HG03159 (cell line): ENCODE results near the gene FLAD1.

ENCODE experiments used
- ATAC-seq: cut with Tn5 transposase; IDR thresholded peaks from one replicate; pipeline ENCODE4 v1.9.1; 2021; ENCODE audit warnings: mild to moderate bottlenecking, moderate library complexity; ENCODE audit not compliant: unreplicated experiment

Gene FLAD1

DNA sequence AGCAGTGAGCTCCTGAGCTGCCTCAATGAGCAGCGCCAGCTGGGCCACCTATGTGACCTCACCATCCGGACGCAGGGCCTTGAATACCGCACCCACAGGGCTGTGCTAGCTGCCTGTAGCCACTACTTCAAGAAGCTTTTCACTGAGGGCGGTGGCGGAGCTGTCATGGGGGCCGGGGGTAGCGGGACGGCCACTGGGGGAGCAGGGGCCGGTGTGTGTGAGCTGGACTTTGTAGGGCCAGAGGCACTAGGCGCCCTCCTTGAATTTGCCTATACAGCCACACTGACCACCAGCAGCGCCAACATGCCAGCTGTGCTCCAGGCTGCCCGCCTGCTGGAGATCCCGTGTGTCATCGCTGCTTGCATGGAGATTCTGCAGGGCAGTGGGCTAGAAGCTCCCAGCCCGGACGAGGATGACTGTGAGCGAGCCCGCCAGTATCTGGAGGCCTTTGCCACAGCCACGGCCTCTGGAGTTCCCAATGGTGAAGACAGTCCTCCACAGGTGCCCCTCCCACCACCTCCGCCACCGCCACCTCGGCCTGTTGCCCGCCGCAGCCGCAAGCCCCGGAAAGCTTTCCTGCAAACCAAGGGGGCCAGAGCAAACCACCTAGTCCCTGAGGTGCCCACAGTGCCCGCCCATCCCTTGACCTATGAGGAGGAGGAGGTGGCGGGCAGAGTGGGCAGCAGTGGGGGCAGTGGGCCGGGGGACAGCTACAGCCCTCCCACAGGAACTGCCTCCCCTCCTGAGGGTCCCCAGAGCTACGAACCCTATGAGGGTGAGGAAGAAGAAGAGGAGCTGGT lies 31.8 kb downstream of the FLAD1 start:
- no peak for ATAC-seq

DNA sequence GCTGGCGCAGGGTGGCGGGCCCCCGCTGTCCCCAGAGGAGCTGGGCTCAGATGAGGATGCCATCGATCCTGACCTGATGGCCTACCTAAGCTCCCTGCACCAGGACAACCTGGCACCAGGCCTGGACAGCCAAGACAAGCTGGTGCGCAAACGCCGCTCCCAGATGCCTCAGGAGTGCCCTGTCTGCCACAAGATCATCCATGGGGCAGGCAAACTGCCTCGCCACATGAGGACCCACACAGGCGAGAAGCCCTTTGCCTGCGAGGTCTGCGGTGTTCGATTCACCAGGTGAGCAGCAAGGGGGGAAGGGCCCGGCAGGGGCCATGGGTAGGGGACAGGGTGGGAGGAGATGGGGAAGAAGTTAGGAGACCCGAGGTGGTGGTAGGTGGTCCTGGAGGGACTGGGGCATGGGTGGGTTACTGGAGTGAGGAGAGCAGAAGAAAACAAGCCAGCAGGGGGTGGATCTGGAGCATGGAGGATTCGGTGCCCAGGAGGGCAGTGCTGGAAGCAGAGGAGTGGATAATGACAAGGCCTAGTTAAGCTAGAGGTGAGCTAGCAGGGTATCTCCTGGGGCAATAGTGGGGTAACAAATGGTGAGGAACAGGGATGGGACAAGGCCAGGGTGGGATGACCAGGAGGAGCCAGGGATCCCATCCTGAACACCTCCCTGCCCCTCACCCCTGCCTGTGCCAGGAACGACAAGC lies 32.5 kb downstream of the FLAD1 start:
- ATAC-seq, result no peak

DNA sequence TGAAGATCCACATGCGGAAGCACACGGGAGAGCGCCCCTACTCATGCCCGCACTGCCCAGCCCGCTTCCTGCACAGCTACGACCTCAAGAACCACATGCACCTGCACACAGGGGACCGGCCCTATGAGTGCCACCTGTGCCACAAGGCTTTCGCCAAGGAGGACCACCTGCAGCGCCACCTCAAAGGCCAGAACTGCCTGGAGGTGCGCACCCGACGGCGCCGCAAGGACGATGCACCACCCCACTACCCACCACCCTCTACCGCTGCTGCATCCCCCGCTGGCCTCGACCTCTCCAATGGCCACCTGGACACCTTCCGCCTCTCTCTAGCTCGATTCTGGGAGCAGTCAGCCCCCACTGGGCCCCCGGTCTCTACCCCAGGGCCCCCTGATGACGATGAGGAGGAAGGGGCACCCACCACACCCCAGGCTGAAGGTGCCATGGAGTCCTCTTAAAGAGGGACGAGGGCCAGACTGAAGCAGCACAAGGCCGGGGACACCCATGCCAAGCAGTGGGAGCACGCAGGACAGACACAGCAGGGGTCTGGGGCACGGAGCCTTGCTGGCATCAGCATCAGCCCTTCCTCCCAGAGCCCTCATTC lies 33.2 kb downstream of the FLAD1 start:
- ATAC-seq, result no peak

DNA sequence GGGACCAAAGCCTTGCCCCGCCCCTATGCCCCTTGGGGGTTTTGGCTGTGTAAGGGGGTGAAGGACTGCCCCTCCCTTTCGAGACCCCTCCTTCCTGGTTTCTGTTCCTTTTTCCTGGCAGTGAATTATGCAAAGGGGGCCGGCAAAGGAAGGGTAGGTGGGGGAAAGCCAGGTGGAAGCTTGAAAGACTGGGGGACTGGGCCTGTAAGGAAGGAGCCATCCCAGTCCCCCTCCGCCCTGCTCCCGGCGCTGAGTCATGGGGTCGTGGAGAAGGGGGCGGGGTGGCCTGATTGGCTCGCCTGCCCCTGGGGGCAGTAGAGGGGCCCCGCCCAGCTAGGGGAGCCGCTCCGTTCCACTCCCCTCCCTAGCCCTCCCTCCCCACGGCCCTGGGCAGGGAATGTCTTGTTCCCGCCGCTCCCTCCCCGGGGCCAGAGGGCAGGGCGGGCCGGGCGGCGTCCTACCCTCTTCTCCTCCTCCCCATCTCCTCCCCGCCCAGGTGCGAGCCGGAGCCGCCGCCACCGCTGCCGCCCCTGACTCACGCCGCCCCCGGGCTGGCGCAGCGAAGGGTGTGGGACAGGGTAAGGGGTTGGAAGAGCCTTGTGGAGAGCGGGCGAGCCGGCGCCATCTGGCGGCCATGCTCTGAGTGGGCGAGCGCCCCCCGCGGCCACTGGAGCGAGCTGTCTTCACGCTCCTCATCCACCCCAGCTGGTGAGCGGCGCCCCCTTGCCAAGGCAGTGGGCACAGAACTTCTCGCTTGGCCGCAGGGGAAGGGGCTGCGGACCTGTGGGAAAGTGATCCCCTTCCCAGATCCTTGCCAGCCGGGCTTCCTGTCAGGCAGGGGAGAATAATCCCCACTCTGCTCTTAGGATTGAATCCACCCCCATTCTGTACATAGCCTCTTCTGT lies 34.1 kb downstream of the FLAD1 start:
- ATAC-seq, result peak; percentile 70

DNA sequence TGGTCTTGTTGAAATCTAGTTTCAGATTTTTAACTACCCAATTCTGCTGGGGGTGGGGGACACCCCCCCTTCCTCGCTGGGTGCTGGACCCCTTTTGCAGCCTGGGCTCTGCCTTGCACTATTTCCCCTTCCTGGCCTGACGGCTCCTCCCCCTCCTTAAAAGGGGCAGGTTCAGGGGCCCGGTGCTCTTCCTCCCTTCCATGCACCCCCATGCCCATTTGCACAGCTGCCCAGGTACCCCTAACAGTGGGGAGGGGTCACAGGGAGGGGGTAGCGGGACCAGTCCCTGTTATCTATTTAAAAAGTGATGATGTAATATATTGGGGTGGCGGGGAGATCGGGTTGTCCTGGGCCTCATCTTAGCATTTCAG lies 34.8 kb downstream of the FLAD1 start:
- peak; percentile 8 for ATAC-seq

DNA sequence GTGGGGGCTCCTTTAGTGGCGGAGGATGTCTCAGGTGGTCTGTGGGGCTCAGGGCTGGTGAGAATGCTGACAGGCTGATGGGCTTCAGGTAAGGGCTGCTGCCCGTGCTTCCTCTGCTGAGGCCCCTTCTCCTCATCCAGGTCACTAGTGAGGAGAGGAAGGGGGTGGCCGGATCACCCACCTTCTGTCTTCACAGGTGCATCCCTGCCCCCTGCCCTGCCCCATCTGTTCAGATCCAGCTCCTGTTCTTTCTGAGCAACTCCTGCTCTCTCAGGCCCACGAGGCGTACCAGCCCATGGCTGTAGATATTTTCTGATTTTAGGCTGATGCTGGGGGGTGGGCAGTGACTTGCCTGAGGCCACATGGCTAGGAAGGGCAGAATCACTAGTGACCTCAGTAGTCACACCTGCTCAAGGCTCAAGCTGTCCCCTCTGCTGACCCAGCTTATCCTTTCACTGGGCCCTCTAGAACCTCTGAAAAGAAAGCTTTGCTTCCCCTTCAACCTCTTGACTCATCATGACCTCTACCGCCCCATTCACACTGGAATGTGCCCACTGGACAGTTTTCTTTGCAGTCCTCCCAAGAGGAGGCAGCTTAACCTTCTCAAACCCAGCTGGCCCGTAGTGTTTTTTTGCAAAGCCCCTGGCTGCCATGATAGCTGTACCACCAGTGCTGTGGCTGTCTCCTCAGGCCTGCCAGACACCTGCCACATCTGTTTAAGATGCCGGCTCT lies 35.6 kb downstream of the FLAD1 start:
- no peak for ATAC-seq

DNA sequence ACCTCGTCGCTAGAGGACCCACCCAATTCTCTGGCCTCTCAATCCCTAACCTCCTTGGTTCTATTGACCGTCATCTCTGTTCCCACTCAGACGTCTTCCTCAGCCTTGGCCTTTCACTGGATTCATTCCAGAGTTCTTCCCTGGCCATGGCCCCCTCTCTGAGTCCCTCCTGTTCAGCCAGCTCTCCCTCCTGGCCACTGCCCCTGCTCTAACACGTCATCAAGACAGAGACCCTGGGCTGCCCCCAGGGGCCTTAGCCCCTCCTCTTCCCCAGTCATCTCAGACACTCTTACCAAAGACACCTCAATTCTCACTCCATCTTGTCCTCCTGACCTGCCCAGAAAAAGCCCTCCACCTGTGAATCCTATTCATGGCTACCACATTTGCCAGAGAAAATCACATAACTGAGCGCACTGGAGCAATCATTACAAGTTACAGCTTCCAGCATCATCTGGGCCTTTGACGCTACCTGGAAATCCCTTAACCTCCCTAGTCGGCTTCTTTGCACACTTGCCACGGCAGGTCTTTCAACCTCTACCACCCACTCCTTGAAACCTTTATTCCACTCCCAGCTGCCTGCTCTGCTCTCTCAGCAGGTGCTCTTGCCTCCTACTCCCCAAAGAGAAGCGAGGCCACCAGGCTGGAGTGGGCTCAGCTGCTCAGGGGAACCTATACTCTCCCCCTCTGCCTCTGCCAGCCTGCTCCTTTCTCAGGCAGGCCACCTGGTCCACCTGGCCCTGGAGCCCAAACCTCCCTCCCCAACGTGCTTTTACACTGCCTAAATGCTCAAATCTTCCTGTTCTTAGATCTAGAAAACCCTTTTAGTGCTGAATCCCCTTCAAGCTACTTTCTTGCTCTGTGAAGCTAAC lies 36.5 kb downstream of the FLAD1 start:
- ATAC-seq, result no peak

DNA sequence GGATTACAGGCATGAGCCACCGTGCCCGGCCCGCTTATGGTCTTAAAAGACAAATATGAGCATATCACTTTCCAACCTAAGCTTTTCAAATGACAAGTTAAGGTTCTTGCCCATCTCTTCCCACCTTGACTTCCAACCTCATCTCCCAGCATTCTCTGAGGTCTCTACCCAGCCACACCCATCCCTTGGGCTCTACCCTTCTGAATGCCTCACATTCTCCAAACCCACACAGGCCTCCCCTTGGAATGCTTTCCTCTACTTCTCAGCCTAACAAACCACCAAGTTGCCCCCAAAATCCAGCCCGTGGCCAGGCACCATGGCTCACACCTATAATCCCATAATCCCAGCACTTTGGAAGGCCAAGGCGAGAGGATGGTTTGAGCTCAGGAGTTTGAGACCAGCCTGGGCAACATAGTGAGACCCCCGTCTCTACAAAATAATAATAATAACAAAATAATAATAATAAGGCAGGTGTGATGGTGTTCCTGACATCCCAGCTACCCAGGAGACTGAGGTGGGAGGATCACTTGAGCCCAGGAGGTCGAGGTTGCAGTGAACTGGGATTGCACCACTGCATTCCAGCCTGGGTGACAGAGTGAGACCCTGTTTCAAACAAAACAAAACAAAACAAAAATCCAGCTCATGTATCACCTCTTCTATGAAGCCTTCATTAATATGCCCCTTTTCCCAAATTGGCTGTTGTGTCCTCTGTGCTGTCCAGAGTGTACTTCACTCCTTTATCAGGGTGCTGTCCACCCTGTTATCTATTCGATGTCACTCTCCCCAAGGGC lies 39.2 kb downstream of the FLAD1 start:
- no peak for ATAC-seq

DNA sequence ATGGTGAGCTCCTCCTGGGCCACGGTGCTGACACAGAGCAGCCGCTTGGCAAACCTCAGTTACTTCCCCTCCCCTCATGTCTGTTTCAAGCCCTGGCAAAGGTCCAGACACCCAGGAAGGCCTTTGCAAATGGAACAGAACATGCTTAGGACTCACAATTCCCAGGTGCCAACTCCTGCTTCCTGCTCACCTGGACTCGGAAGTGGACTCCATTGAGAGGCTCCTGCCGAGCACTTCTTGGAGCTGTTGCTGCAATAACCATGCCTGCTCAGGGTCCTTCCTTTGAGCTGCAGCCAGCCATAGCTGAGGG lies 39.7 kb downstream of the FLAD1 start:
- ATAC-seq, result no peak

DNA sequence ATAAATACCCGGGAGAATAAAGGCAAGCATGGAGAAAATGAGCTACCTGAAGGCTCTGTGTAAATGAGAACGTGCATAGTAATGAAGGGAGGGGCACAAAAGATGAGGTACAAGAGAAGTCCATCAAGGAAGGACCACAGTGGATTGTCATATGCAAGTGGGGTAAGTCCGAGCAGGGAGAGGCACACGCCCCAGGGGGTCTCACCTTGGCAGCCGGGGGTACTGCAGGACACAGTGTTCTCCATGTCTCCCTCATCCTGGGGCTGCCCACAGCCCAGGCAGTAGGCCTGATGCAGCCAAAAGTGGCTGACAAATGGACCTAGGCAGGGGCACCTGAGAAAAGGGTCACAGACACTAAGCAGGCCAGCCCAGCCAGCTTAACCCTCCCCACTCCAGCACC lies 40.5 kb downstream of the FLAD1 start:
- no peak for ATAC-seq

DNA sequence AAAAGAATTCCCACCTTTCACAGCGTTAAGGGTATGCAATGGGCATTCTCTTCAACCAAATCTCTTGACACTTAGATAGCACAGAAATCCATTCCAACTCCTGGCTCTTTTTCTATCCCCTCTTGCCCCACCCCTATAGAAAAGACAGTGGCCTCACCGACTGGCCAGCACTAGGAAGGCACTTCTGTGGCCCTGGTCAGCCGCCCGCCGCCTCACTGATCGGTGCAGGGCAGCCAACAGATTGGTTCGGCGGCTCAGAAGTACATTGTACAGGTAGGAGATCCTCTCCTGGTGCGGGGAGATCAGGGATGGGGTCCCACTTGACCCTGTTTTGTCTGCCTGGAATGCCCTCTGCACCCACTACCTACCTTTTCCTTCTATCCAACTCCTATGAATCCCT lies 41.2 kb downstream of the FLAD1 start:
- ATAC-seq, result no peak

DNA sequence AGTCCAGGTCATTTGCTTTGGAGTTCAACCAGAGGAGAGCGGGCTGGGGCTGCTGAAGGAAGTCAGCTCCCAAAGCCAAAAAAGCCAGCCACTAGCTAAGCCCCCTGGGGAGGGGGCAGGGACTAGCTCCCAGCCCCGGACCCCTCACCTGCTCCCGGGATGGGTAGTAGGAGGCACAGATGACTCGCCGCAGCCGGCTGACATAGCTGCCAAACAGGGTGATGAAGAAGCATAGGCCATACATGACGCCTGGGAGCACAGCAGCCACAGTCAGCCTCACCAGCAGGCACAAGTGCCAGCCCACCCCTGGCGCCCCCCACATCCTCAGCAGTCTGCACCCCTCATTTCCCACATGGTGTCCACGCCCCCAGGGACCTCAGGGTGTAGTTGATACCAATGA lies 43.0 kb downstream of the FLAD1 start:
- ATAC-seq, result no peak

DNA sequence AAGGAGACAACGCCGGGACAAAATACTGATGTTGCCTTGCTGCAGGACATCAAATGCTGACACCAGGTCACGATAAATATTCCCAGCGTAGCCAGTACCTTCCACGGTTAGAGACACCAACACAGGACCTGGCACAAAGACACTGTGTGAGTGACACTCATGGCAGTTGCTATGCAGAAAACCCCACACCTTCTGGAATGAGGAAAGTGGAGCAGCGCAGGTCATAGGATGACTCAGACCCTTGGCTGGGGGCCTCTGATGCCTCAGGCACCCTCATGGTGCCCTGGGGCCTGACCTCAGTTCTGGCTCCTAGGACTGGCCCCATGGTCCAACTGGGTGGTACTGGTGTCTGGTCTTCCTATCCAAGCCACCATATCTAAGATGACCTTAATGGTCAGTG lies 43.4 kb downstream of the FLAD1 start:
- ATAC-seq, result no peak

DNA sequence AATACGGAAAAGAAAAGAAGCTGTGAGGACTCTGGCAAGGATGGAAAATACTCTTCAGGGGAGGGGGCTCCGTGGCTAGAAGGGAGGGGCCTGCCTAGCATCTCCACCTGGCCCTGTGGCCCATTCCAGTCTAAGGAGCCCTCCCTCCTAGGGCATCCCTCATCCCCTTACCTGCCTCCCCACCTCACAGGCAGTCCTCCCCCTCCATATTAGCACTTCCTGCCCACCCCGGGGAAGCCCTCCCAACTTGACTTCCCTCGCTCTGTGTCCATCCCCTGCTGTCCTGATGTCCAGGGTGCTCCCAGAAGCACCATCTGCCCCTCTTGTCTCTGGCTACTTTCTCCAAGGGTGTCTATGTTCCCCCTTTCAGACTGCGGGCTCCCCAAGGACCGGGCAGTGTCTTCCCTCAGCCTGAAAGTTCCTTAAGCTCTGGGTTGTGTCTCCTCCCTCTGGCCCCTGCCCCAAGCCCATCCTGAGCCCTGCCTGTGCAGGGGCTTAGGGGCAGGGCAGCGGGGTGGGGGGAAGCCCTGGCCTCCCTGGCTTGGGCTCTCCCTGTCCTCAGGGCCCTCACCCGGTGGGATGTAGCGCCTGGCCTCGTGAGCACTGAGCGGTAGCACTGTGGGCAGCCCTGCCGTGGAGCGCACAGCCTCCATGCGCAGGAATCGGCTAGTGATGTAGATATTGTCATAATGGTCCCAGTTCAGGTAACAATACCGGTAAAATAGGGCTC lies 46.5 kb downstream of the FLAD1 start:
- no peak for ATAC-seq

DNA sequence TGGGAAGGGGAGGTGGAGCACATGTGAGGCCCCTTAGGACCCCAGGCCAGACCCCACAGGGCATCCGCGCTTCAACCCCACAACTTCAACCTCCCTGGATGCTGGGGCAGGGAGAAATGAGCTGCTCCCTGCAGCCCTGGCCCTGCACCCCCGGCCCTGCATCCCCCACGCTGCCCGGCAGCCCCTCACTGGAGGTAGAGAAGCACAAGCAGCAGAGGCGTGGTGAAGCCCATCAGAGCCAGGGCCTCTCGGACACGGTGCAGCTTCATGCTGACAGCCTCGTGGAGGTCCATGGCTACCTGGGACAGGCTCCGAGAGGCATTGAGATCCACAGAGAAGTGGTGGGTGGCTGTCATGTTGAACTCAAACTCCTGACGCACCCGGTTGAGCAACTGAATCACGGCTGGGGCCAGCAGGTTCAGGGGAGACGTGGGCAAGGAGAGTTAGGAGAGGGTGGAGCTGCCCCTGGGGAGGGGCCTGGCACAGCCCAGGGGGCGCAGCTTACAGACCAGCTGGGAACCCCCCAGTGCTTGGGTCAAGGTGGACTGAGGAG lies 47.2 kb downstream of the FLAD1 start:
- ATAC-seq, result no peak

DNA sequence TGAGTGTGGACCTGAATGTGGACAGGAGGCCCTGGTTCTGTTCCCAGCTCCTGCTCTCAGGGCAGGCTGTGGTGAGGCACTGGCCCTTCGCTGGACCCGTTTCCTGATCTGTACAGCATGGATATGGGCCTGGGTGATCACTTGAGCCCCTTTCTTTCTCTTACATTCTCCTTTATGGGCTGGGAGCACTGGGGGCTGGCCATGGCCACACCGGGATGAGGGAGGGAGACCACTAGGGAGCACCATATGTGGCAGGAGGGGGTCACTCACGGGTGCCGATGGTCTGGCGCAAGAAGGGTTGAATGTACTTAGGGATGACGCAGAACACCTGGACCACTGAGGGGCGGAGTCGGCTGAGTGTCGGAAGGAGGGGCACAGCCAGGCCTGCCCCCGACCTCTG lies 47.8 kb downstream of the FLAD1 start:
- no peak for ATAC-seq

DNA sequence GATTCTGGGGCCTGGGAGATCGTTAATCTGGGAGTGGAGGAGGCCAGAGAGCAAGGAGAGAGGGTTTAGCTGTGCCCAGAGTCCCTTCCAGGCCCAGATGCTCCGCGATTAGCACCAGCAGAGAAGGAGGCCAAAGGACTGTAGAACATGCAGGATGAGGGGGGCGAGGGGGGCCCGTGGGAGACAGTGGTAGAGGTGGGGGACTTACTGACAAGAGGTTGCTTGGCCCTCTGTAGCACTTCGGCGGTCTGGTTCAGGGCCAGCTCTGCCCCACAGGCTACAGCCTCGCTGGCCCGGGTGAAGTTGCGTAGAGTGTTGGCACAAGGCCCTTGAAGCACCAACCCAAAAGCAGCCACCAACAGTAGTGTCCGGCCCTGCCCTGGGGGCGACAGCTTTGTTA lies 49.7 kb downstream of the FLAD1 start:
- ATAC-seq, result no peak

DNA sequence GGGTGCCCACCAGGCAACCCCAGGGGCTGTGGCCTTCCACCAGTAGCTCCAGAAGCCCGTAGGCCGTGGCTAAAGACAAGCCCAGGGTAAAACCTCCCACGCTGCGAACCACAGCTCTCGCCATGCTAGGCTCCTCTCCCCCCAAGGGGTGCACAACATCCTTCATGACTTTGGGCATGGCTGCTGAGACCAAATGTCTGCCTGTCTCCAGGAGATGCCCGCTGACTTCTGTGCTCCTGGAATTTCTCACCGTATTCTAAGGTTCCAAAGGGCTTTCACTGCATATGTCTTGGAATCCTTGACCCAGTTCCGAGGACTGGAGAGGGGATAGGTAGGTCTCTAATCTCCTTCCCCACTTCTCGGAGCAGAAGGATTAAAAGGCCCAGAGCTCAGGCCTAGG lies 50.4 kb downstream of the FLAD1 start, which contains the start of the genes DCST1 and DCST2:
TSS of gene DCST1 (plus strand) at position 301 of the 400 bp plus-strand sequence. CDS start 213 bp downstream, outside the sequence.
TSS of gene DCST2 (minus strand) at position 258 of the 400 bp plus-strand sequence. CDS start at position 178, 80 bp downstream.
- no peak for ATAC-seq
